IMR-90 (cell line): ENCODE measurements around the gene SSH2. TPM values are rescaled to one million over a fixed set of nuclear protein-coding genes. Genes with fewer than 3 reads are reported as not detected.

Experiments
- ATAC-seq: fragments of 200-7000 bp; cut with Tn5 transposase; 2 replicates; pipeline ENCODE4 v1.9.1; 2020; ENCODE audit warnings: low read depth, mild to moderate bottlenecking, moderate library complexity
- BruUV-seq: library from RNA; stranded (reverse); fragments of 400-500 nt; replicated peaks from 2 replicates; lab custom pipeline; 2021; lab: Mats Ljungman, UMichigan
- CTCF ChIA-PET: fragments of 300-600 bp; formaldehyde crosslinking; extraction: SDS; loops from one replicate; lab custom pipeline; 2021; ENCODE audit warnings: antibody characterized with exemption; lab: Yijun Ruan, JAX
- POLR2A ChIA-PET: fragments of 300-600 bp; sonication (Branson Sonifier 250); formaldehyde crosslinking; loops from one replicate; lab custom pipeline; 2022; ENCODE audit warnings: antibody characterized with exemption; ENCODE audit not compliant: unreplicated experiment; lab: Charles Lee
- DNase-seq: peaks from one replicate; pipeline ENCODE4 v3.0.0; 2013
- H2AFZ ChIP-seq: replicated peaks from 2 replicates; pipeline ENCODE3; 2013; ENCODE audit warnings: low read length, mild to moderate bottlenecking; ENCODE audit not compliant: poor library complexity
- H2AK5ac ChIP-seq: 2 replicates; pipeline ENCODE4 v1.6.1; 2013; ENCODE audit warnings: low read depth, low read length, inconsistent platforms
- H2AK9ac ChIP-seq: replicated peaks from 2 replicates; pipeline ENCODE3; 2013; ENCODE audit warnings: mild to moderate bottlenecking, low read depth, low read length, moderate library complexity; ENCODE audit not compliant: poor library complexity
- H2BK120ac ChIP-seq: 2 replicates; pipeline ENCODE4 v1.6.1; 2013; ENCODE audit warnings: low read depth, low read length, inconsistent platforms
- H2BK15ac ChIP-seq: 3 replicates; pipeline ENCODE4 v1.6.1; 2013; ENCODE audit warnings: low read depth, low read length, inconsistent platforms
- H2BK20ac ChIP-seq: 2 replicates; pipeline ENCODE4 v1.6.1; 2013; ENCODE audit warnings: low read depth, mild to moderate bottlenecking, inconsistent platforms, low read length, moderate library complexity
- H2BK5ac ChIP-seq: 2 replicates; pipeline ENCODE4 v1.6.1; 2013; ENCODE audit warnings: mild to moderate bottlenecking, low read depth, low read length, inconsistent platforms; ENCODE audit not compliant: poor library complexity, severe bottlenecking
- H3K14ac ChIP-seq: replicated peaks from 2 replicates; pipeline ENCODE4 v1.6.1; 2013; ENCODE audit warnings: low read depth, low read length, inconsistent platforms
- H3K18ac ChIP-seq: 2 replicates; pipeline ENCODE4 v1.6.1; 2013; ENCODE audit warnings: low read depth, low read length, control low read depth
- H3K23ac ChIP-seq: 2 replicates; pipeline ENCODE4 v1.6.1; 2013; ENCODE audit warnings: low read depth, low read length, inconsistent platforms
- H3K27ac ChIP-seq: 2 replicates; pipeline ENCODE4 v1.5.1; 2013; ENCODE audit warnings: mild to moderate bottlenecking, control low read depth, low read length; ENCODE audit not compliant: insufficient read depth
- H3K27me3 ChIP-seq: 2 replicates; pipeline ENCODE4 v1.6.1; 2013; ENCODE audit warnings: low read length; ENCODE audit not compliant: control insufficient read depth, insufficient read depth
- H3K36me3 ChIP-seq: 2 replicates; pipeline ENCODE4 v1.6.1; 2013; ENCODE audit warnings: low read length, mixed read lengths; ENCODE audit not compliant: control insufficient read depth, insufficient read depth
- H3K4ac ChIP-seq: 2 replicates; pipeline ENCODE4 v1.6.1; 2013; ENCODE audit warnings: low read depth, low read length, inconsistent platforms
- H3K4me1 ChIP-seq: 2 replicates; pipeline ENCODE4 v1.6.1; 2013; ENCODE audit warnings: low read length, mixed read lengths; ENCODE audit not compliant: control insufficient read depth, insufficient read depth
- H3K4me2 ChIP-seq: 2 replicates; pipeline ENCODE4 v1.6.1; 2013; ENCODE audit warnings: low read depth, mild to moderate bottlenecking, control low read depth, low read length, moderate library complexity
- H3K4me3 ChIP-seq: 2 replicates; pipeline ENCODE4 v1.5.1; 2013; ENCODE audit warnings: low read depth, mild to moderate bottlenecking, control low read depth, low read length, moderate library complexity; ENCODE audit not compliant: insufficient read depth
- H3K56ac ChIP-seq: 2 replicates; pipeline ENCODE4 v1.6.1; 2013; ENCODE audit warnings: low read length, inconsistent platforms; ENCODE audit not compliant: insufficient read depth; ENCODE audit errors: extremely low read depth
- H3K79me1 ChIP-seq, 2 experiments: 2 replicates each; pipeline ENCODE4 v1.6.1; 2013; ENCODE audit warnings: low read length in 2 of 2, inconsistent platforms in 1 of 2, low read depth in 1 of 2
- H3K9ac ChIP-seq: 2 replicates; pipeline ENCODE4 v1.6.1; 2013; ENCODE audit warnings: low read depth, low read length, control low read depth
- H3K9me1 ChIP-seq: 2 replicates; pipeline ENCODE4 v1.6.1; 2013; ENCODE audit warnings: low read length, inconsistent platforms; ENCODE audit not compliant: insufficient read depth
- H3K9me3 ChIP-seq: 2 replicates; pipeline ENCODE4 v1.6.1; 2013; ENCODE audit warnings: low read length; ENCODE audit not compliant: control insufficient read depth, insufficient read depth
- H4K20me1 ChIP-seq: 2 replicates; pipeline ENCODE4 v1.6.1; 2013; ENCODE audit warnings: low read length, inconsistent platforms; ENCODE audit not compliant: insufficient read depth
- H4K5ac ChIP-seq: 2 replicates; pipeline ENCODE4 v1.6.1; 2013; ENCODE audit warnings: mild to moderate bottlenecking, low read depth, low read length, control low read depth
- H4K8ac ChIP-seq, 2 experiments: 2 replicates each; pipeline ENCODE4 v1.6.1; 2013; ENCODE audit warnings: low read depth in 2 of 2, low read length in 2 of 2, control low read depth in 1 of 2, inconsistent platforms in 1 of 2
- H4K91ac ChIP-seq: 2 replicates; pipeline ENCODE4 v1.6.1; 2013; ENCODE audit warnings: low read depth, low read length, inconsistent platforms; ENCODE audit not compliant: insufficient read depth
- BHLHE40 ChIP-seq: fragments of 150-350 bp; IDR thresholded peaks from 2 replicates; pipeline ENCODE4 v1.6.1; 2016; ENCODE audit warnings: mild to moderate bottlenecking, low read depth, low read length
- ELK1 ChIP-seq: fragments of 150-350 bp; IDR thresholded peaks from 2 replicates; pipeline ENCODE4 v1.6.1; 2016; ENCODE audit warnings: low read depth, mild to moderate bottlenecking, low read length, moderate library complexity, borderline replicate concordance
- NFE2L2 ChIP-seq: fragments of 150-350 bp; IDR thresholded peaks from 2 replicates; pipeline ENCODE4 v1.6.1; 2016; ENCODE audit warnings: low read depth, mild to moderate bottlenecking, low read length
- POLR2A ChIP-seq: IDR thresholded peaks from 2 replicates; pipeline ENCODE4 v1.6.1; 2012; ENCODE audit warnings: mild to moderate bottlenecking, low read depth, low read length
- RFX5 ChIP-seq: IDR thresholded peaks from 2 replicates; pipeline ENCODE4 v1.8.0; 2012; ENCODE audit warnings: low read depth, mild to moderate bottlenecking, low read length, moderate library complexity
- WGBS, 2 experiments: methylation state at CpG; one replicate each; pipeline versions ENCODE4 v1.1.5 to v1.1.7; 2013; ENCODE audit warnings: missing lambda C conversion rate in 2 of 2; ENCODE audit not compliant: insufficient read length in 1 of 2; ENCODE audit errors: extremely low coverage in 2 of 2; 5-methylcytosine and 5-hydroxymethylcytosine counted together
- dilution Hi-C: fragments of 300-500 bp; cut with HindIII; formaldehyde crosslinking; loops from one replicate; pipeline ENCODE4 v1.14.3; 2018; ENCODE audit warnings: low sequenced_read_pairs; ENCODE audit not compliant: unreplicated experiment
- in situ Hi-C: fragments of 300-500 bp; cut with MboI; formaldehyde crosslinking; loops from 3 replicates; pipeline ENCODE4 v1.14.3; 2019; ENCODE audit warnings: low sequenced_read_pairs, inconsistent platforms, mixed read lengths
- intact Hi-C: fragments of 100-400 bp; cut with micrococcal nuclease; formaldehyde crosslinking; loops from 2 replicates; pipeline ENCODE4 v1.10.0; 2022
- polyA plus RNA-seq, 3 experiments: library from polyadenylated mRNA; depleted of rRNA; stranded (reverse); fragments of >200 nt; gene quantifications; 2 replicates each; pipeline ENCODE4 v1.2.3, GENCODE V29; 2012; ENCODE audit warnings: low replicate concordance in 1 of 3
- total RNA-seq: library from RNA; depleted of rRNA; stranded (reverse); fragments of >200 nt; gene quantifications from 2 replicates; pipeline ENCODE4 v1.2.3, GENCODE V29; 2012

SSH2 gene
- total and polyA plus RNA-seq, 2 of the 4 experiments (the other 2 are of a cell fraction): 9.3 TPM

- Histone ChIP-seq H3K4me1 (no peaks in the 10 kb centered on the region), H3K4me3 (no peak overlapping the region), H2BK120ac (no peak overlapping the region), H3K56ac (no peak overlapping the region), H3K23ac (no peak overlapping the region), H3K9me1 (no peaks in the 10 kb centered on the region), H3K27me3 (peaks cover 2% of the 10 kb centered on the region; the same call in 1 of the 2 replicates), H3K4ac (no peak overlapping the region), H3K36me3 (no peaks in the 10 kb centered on the region), H2AK5ac (no peak overlapping the region), H3K27ac (no peak overlapping the region), H3K79me1 (no peaks in the 10 kb centered on the region), H2AFZ (no peak overlapping the region), H2BK20ac (no peak overlapping the region), H3K9me3 (peaks cover 2% of the 10 kb centered on the region; the same call in 1 of the 2 replicates), H2BK5ac (no peak overlapping the region), H2AK9ac (no peak overlapping the region), H3K4me2 (no peak overlapping the region), H4K91ac (no peak overlapping the region), H4K5ac (no peak overlapping the region), H4K20me1 (no peaks in the 10 kb centered on the region), H2BK15ac (no peak overlapping the region), H3K14ac (no peak overlapping the region), H4K8ac (no peak overlapping the region), H3K18ac (no peak overlapping the region), H3K9ac (no peak overlapping the region)
- no TSS peak for BruUV-seq
- no CpG with 5 or more reads among the region's 3 CpGs for WGBS, 2 experiments
- DNase-seq: no peak
- ATAC-seq: no peak
- dilution Hi-C loops (no loop called here), intact Hi-C loops (no loop called here), in situ Hi-C loops (no loop called here)
- ChIA-PET CTCF (interaction anchor here (0.7 to 1.2 kb wide), 2 partner anchors 15 to 17 kb away, joined by 3 to 4 read pairs; no protein-coding TSS in a partner anchor), POLR2A (no interaction called here)
- TF ChIP-seq BHLHE40 (no peak), RFX5 (no peak), POLR2A (no peak), NFE2L2 (no peak), ELK1 (no peak)
These were observed 18.6 kb upstream of the SSH2 start for GRCh38 chr17:29948448-29949215.
